Activated naive CD4-positive, alpha-beta T cell treated with anti-CD3 and anti-CD28 coated beads, Interleukin-2, amount 50 U/mL, for 72 hours (primary cell): ENCODE results near the gene SULT1C2. TPM values are rescaled to one million over a fixed set of nuclear protein-coding genes. Genes with fewer than 3 reads are reported as not detected.

Experiments
- ATAC-seq, 2 donors: fragments of 150-1000 bp; cut with Tn5 transposase; 2 replicates each; pipeline ENCODE4 v1.10.0; 2021; ENCODE audit warnings: mild to moderate bottlenecking in 2 of 2, moderate library complexity in 2 of 2
- DNase-seq, 2 donors: peaks; one replicate each; pipeline ENCODE4 v3.0.0; 2021 to 2022; ENCODE audit warnings: low spot score in 2 of 2
- H3K27ac Mint-ChIP-seq, 2 donors: one replicate each; pipeline ENCODE4 v1.8.0; 2022; ENCODE audit warnings: mild to moderate bottlenecking in 2 of 2, mixed read lengths in 2 of 2
- H3K36me3 Mint-ChIP-seq, 2 donors: one replicate each; pipeline ENCODE4 v1.8.0; 2022; ENCODE audit warnings: mixed read lengths in 2 of 2
- H3K9me3 Mint-ChIP-seq, 2 donors: one replicate each; pipeline ENCODE4 v1.8.0; 2022; ENCODE audit warnings: mixed read lengths in 2 of 2
- total RNA-seq, 2 donors: library from RNA; stranded (reverse); gene quantifications; one replicate each; pipeline ENCODE4 v1.2.3, GENCODE V29; 2022

The SULT1C2 gene
- not detected for total RNA-seq

GRCh38 chr2:108288534-108289106 is at the start of gene SULT1C2:
Gene SULT1C2, plus strand, starts transcription at chr2:108288895. Its CDS starts 4,773 bp downstream, at chr2:108293668.
- Mint-ChIP-seq H3K27ac (no peak within 1 kb of the TSS), H3K9me3 (peaks cover 7 to 11% of the 10 kb centered on the region in 2 donors), H3K36me3 (no peaks in the 10 kb centered on the region)
- ATAC-seq (no peak), DNase-seq (no peak)

DNA sequence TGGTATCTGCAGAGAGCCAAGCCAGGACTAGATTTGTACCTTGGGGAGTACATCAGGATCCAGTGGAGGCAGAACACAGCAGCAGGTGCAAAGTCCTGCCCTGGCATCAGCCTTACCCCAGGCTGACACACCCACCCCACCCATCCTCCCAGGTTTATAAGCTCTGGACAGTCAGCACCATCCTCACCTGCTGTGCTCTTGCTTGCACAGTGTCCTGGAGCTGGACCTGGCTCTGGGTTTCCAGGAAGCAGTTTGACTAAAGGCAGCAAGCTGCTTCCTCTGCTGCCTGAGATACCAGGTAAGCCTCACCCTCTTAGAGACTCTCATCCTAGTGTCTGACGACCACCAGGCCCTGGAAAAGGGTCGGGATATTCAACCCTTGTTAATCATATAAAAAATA is 48.9 kb upstream of the SULT1C2 start, which contains the start of gene SULT1C3:
SULT1C3 (plus strand) TSS at position 183 of the 400 bp plus-strand sequence. CDS start 7,227 bp downstream, outside the sequence.
- DNase-seq = no peak
- ATAC-seq = no peak
- H3K27ac Mint-ChIP-seq = no peak within 1 kb of the TSS
- peaks cover 0 to 2% of the 10 kb centered on the region in 2 donors for H3K36me3 Mint-ChIP-seq
- peaks cover 0 to 2% of the 10 kb centered on the region in 2 donors for H3K9me3 Mint-ChIP-seq

- ATAC-seq (no peak), DNase-seq (no peak)
- no peaks in the 10 kb centered on the region for H3K36me3 Mint-ChIP-seq
- H3K9me3 Mint-ChIP-seq = peaks cover 0 to 1% of the 10 kb centered on the region in 2 donors
- no peak overlapping the region for H3K27ac Mint-ChIP-seq
Observed at GRCh38 chr2:108240966-108241365, 47.7 kb upstream of the SULT1C2 start.

DNA sequence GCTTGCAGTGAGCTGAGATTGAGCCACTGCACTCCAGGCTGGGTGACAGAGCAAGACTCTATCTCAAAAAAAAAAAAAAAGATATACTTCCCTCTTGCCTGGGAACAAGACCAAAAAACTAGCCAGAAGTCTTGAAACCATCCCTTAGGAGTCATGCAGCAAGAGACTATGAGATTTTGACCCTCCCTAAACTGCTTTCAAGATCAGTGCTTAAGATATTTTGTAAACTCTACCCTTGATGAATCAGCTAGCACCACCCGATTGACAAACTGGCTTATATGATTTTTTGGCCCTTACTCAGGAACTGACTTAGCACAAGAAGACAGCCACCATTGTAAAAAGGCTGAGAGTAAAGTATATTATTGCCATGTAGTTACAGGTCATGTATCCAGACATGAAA is 45.1 kb upstream of the SULT1C2 start:
- ATAC-seq = no peak
- no peak overlapping the region for H3K27ac Mint-ChIP-seq
- no peak for DNase-seq
- H3K36me3 Mint-ChIP-seq = no peaks in the 10 kb centered on the region
- peaks cover 0 to 4% of the 10 kb centered on the region in 2 donors for H3K9me3 Mint-ChIP-seq

- peaks cover 0 to 4% of the 10 kb centered on the region in 2 donors for H3K9me3 Mint-ChIP-seq
- H3K36me3 Mint-ChIP-seq = no peaks in the 10 kb centered on the region
- H3K27ac Mint-ChIP-seq = no peak overlapping the region
- DNase-seq (no peak), ATAC-seq (no peak)
Observed at GRCh38 chr2:108244667-108245414, 43.9 kb upstream of the SULT1C2 start.

- Mint-ChIP-seq H3K36me3 (no peaks in the 10 kb centered on the region), H3K27ac (no peak overlapping the region), H3K9me3 (no peaks in the 10 kb centered on the region)
- ATAC-seq = no peak
- no peak for DNase-seq
Observed at GRCh38 chr2:108253106-108253505, 35.6 kb upstream of the SULT1C2 start.

GRCh38 chr2:108257757-108258331 is 30.9 kb upstream of the SULT1C2 start:
- Mint-ChIP-seq H3K27ac (no peak overlapping the region), H3K36me3 (no peaks in the 10 kb centered on the region), H3K9me3 (no peaks in the 10 kb centered on the region)
- ATAC-seq (no peak), DNase-seq (no peak)

DNA sequence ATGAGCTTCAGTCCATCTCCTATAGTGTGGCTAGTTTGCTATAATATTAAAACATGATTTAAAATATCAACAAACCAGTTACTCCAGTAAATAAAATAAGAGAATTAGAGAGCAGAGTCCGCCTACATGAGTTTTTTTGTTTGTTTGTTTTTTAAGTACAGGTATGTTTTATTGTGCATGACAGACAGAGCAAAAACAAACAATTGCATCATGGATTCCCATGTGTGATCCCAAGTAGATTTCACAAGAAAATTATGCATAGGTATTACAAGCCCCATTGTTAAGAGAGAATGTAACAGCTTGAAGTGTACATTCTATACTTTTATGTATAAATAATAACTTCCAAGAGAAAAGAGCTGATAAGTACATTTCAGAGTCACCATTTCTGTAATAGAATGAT is 27.9 kb upstream of the SULT1C2 start:
- H3K36me3 Mint-ChIP-seq = no peaks in the 10 kb centered on the region
- no peak for DNase-seq
- H3K27ac Mint-ChIP-seq = no peak overlapping the region
- no peak for ATAC-seq
- H3K9me3 Mint-ChIP-seq = no peaks in the 10 kb centered on the region

DNA sequence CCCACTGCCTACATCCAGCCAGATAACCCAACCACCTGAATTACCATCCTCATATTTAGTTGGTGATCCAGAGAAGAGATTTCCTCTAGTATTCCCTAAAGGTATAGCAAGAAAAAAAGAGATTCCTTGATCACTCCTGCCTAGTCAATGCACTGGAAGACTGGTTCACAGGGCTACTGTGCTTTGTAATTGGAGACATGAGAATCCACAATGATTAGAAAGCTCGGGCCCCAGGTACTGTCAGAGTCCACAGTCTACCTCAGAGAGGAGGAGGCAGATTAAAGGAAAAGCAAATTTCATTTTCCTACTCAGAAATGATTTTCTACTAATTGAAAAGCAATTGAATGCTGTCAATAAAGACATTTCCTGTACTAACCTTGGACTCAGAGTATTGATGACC is 26.7 kb upstream of the SULT1C2 start:
- ATAC-seq (no peak), DNase-seq (no peak)
- Mint-ChIP-seq H3K9me3 (no peaks in the 10 kb centered on the region), H3K36me3 (no peaks in the 10 kb centered on the region), H3K27ac (no peak overlapping the region)

DNA sequence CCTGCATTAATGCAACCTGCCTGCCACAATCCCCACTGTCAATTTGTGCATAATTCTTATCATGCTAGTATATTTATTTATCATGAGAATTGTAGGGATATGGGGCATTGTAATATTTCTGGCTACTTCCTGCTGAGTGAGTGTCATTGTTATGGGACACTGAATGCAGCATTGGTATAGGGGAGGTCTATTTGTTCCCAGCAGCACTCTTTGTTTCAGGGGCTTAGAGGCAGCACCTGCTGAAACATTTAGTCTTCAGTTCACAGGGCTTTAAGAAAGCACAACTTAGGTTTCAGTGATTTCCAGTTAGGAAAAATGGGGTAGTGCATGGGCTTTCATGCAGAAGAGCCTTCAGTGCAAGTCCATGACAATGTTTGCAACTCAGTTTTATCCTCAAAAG is 25.3 kb upstream of the SULT1C2 start:
- DNase-seq (no peak), ATAC-seq (no peak)
- H3K27ac Mint-ChIP-seq = no peak overlapping the region
- no peaks in the 10 kb centered on the region for H3K9me3 Mint-ChIP-seq
- no peaks in the 10 kb centered on the region for H3K36me3 Mint-ChIP-seq

GRCh38 chr2:108266218-108266617 is 22.5 kb upstream of the SULT1C2 start:
- Mint-ChIP-seq H3K9me3 (no peaks in the 10 kb centered on the region), H3K36me3 (no peaks in the 10 kb centered on the region), H3K27ac (no peak overlapping the region)
- ATAC-seq = no peak
- DNase-seq = no peak

GRCh38 chr2:108267101-108267500 is 21.6 kb upstream of the SULT1C2 start:
- Mint-ChIP-seq H3K9me3 (no peaks in the 10 kb centered on the region), H3K27ac (no peak overlapping the region), H3K36me3 (no peaks in the 10 kb centered on the region)
- no peak for DNase-seq
- no peak for ATAC-seq

DNA sequence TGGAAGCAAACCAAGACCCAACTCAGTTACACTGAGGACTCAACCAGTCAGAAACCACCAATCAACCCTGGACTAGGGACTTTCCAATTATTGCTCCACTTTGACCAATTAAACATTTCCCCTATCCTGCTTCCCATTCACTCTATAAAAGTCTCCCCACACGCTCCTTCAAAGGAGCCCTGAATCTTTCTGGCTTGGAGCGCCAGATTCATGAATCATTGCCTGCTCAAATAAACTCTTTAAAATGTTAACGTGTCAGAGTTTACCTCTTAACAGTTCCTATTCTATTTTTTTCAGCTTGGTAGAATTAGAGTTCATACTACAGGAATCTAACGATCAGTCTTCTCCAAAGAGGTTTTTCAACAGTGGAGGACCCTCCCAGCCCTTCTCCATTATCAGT is 20.7 kb upstream of the SULT1C2 start:
- H3K27ac Mint-ChIP-seq = no peak overlapping the region
- ATAC-seq (no peak), DNase-seq (no peak)
- no peaks in the 10 kb centered on the region for H3K36me3 Mint-ChIP-seq
- H3K9me3 Mint-ChIP-seq = no peaks in the 10 kb centered on the region

DNA sequence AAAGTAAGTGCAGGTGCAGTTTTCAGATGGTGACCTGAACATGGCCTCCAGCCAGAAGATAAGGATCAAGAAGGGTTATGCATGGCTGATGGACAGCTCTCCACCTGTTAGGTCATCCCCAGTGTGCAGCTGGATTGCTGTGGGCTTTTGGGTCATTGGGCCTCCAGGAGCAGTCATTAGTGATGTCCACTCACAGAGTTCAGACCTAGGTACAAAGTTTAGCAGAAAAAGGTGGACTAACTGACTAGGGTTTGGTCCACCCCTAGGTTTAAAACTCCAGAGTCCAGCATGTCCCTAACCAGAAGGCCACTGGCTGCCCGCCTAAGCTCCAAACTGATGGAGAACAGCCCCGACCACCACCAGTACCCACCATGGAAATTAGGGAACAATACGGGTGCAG is 18.3 kb upstream of the SULT1C2 start:
- Mint-ChIP-seq H3K27ac (no peak overlapping the region), H3K36me3 (no peaks in the 10 kb centered on the region), H3K9me3 (no peaks in the 10 kb centered on the region)
- no peak for DNase-seq
- ATAC-seq = no peak

GRCh38 chr2:108270768-108271506 is 17.8 kb upstream of the SULT1C2 start:
- H3K9me3 Mint-ChIP-seq = no peaks in the 10 kb centered on the region
- ATAC-seq (no peak), DNase-seq (no peak)
- H3K27ac Mint-ChIP-seq = peak overlapping the region in 1 of 2 donors; percentile 55
- no peaks in the 10 kb centered on the region for H3K36me3 Mint-ChIP-seq

DNA sequence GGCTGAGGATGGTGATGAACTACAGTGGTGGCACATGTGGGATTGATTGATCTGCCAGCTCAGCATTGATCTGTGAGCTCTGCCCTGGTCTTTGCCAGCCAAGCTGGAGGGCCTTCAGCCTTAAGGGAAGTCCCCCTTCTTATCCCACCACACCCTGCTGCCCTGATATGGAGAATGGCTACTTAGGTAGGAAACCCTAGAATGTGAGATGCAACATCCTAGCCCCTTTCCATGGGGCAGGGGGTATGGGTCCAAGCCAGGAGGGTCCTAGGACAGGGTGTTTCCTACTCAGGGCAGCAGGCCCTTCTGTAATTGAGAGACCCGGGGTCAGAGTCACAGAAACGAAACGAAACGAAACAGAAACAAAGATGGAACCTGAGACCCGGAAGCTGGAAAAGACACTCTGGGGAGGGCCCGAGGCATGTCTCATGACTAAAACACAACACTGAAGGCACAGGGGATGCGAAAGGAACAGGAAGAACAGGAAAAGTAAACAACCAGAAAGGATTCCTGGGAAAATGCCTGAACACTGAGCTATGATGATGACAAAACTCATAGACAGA is 16.9 kb upstream of the SULT1C2 start:
- DNase-seq = no peak
- no peak overlapping the region for H3K27ac Mint-ChIP-seq
- no peak for ATAC-seq
- no peaks in the 10 kb centered on the region for H3K9me3 Mint-ChIP-seq
- H3K36me3 Mint-ChIP-seq = no peaks in the 10 kb centered on the region

DNA sequence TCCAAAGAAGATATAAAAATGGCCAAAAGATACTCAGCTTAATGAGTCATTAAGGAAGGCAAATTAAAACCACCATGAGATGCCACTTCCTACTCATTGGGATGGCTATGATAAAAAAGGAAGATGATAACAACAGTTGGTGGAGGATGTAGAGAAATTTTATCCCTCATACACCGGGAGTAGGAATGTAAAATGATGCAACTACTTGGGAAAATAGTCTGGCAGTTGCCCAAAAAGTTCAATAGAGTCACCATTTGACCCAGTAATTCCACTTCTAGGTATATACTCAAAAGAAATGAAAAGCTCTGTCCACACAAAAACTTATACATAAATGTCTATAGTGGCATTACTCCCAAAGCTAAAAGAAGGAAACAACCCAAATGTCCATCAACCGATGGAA is 10.1 kb upstream of the SULT1C2 start:
- DNase-seq (no peak), ATAC-seq (no peak)
- Mint-ChIP-seq H3K9me3 (peaks cover 4% of the 10 kb centered on the region in 2 donors), H3K36me3 (no peaks in the 10 kb centered on the region), H3K27ac (no peak overlapping the region)
